ENCODE measurements around the gene ENOPH1. TPM values are rescaled to one million over a fixed set of nuclear protein-coding genes. Genes with fewer than 3 reads are reported as not detected.

ENOPH1 gene
- total and polyA plus RNA-seq, 2 of the 13 experiments (the other 11 are each of a cell fraction or from before 2014, with no cell fraction given): 15.5 to 64.3 TPM

GRCh38 chr4:82430193-82430963, at the start of gene ENOPH1, which contains the start of gene HNRNPDL (continued):
- TF ChIP-seq SPEN (CRISPR knock-in tag; IDR thresholded peaks at IDR 0.05; ENCODE audit: low read depth) (no peak; the same call in none of the 2 replicates), NPAS2 (CRISPR knock-in tag; IDR thresholded peaks at IDR 0.05; ENCODE audit: borderline replicate concordance) (no peak), MEIS2 (CRISPR knock-in tag; IDR thresholded peaks at IDR 0.05) (peak; percentile 95), ELK4 (CRISPR knock-in tag; IDR thresholded peaks at IDR 0.05; ENCODE audit: borderline replicate concordance) (0 out of 2 replicates have a peak, but pooled peaks have one; percentile 70), ZNF451 (CRISPR knock-in tag; IDR thresholded peaks at IDR 0.05) (peak; percentile 76; the same call in 1 of the 2 replicates), SP1 (IDR thresholded peaks at IDR 0.05) (no peak), SP1 (CRISPR knock-in tag; IDR thresholded peaks at IDR 0.05) (peak; percentile 43), ZNF136 (CRISPR knock-in tag; IDR thresholded peaks at IDR 0.05; ENCODE audit: low read depth) (peak; percentile 70; the same call in 1 of the 2 replicates), ZNF761 (CRISPR knock-in tag; conservative IDR thresholded peaks at IDR 0.05) (no peak), TFDP2 (CRISPR knock-in tag; IDR thresholded peaks at IDR 0.05) (peak; percentile 98), ZHX1 (CRISPR knock-in tag; IDR thresholded peaks at IDR 0.05; ENCODE audit: low read depth) (peak; percentile 61), LCORL (IDR thresholded peaks at IDR 0.05) (no peak), LCORL (CRISPR knock-in tag; IDR thresholded peaks at IDR 0.05) (peak; percentile 64; the same call in 1 of the 2 replicates), CREB3 (CRISPR knock-in tag; IDR thresholded peaks at IDR 0.05) (0 out of 2 replicates have a peak, but pooled peaks have one; percentile 54), ARHGAP35 (CRISPR knock-in tag; IDR thresholded peaks at IDR 0.05; ENCODE audit: borderline replicate concordance) (peak; percentile 31; the same call in 1 of the 2 replicates), BRF2 (CRISPR knock-in tag; IDR thresholded peaks at IDR 0.05) (peak; percentile 97)
- TF ChIP-seq, protein P1, sequence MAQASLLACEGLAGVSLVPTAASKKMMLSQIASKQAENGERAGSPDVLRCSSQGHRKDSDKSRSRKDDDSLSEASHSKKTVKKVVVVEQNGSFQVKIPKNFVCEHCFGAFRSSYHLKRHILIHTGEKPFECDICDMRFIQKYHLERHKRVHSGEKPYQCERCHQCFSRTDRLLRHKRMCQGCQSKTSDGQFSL (CRISPR knock-in tag; IDR thresholded peaks at IDR 0.05): no peak; the same call in 1 of the 2 replicates
- TF ChIP-seq, protein P2, sequence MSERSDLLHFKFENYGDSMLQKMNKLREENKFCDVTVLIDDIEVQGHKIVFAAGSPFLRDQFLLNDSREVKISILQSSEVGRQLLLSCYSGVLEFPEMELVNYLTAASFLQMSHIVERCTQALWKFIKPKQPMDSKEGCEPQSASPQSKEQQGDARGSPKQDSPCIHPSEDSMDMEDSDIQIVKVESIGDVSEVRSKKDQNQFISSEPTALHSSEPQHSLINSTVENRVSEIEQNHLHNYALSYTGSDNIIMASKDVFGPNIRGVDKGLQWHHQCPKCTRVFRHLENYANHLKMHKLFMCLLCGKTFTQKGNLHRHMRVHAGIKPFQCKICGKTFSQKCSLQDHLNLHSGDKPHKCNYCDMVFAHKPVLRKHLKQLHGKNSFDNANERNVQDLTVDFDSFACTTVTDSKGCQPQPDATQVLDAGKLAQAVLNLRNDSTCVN (CRISPR knock-in tag; IDR thresholded peaks at IDR 0.05; ENCODE audit: borderline replicate concordance): peak; percentile 52; the same call in 1 of the 2 replicates
